Globus pallidus (tissue), 1 donor: ENCODE results near the gene MYO9A.
"Not testable (repeated sequence)": the region's sequence is repeated elsewhere in the genome, so short reads cannot be mapped to it uniquely, and the experiment has no call there.

ENCODE experiments used
- DNase-seq: peaks from one replicate; pipeline ENCODE4 v3.0.0-alpha.2; 2015; ENCODE audit warnings: low spot score

The MYO9A gene

DNA sequence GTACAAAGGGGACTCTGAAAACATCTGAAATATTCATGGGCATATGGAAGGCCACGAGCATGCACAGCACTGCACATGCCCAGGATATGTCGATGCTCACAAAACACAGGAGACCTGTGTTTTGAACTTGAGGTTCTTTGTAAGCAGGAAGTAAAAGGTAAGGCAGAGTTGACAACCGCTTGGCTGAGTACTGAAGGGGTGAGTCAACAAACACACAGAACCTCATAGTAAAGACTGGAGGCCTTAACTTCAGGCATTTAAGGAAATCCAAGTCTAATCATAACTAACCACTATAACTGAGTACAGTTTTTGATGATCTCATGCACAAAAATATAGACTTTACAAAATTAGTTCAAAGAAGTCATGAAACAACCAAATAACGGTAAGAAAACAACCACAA lies 80.6 kb downstream of the MYO9A start:
- no peak for DNase-seq

DNA sequence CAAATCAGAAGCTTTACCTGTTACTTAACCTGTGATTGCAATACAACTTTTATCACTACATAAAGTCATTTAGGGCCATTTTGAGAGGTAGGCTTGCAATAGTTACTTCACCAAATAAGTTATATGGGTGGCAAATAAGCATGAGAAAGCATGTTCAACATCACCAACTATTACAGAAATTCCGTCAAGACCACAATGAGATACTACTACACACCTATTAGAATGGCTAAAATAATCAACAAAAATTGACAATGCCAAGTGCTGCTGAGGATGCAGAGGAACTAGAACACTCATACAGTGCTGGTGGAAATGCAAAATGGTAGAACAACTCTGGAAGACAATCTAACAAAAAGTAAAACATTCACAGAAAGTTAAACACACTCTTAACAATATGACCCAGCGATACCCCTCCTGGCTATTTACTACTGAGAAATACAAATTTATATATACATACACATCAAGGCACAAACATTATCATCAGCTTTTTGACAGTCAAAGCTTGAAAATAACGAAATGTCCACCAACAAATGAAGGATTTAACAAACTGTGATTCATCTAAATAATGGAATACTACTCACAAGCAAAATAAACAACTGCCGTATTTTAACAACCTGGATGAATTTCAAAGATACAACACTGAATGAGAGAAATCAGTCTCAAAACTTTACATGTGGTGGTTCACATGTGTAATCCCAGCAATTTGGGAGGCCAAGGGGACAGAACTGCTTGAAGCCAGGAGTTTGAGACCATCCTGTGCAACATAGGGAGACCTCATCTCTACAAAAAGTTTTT lies 82.9 kb downstream of the MYO9A start:
- no peak for DNase-seq

DNA sequence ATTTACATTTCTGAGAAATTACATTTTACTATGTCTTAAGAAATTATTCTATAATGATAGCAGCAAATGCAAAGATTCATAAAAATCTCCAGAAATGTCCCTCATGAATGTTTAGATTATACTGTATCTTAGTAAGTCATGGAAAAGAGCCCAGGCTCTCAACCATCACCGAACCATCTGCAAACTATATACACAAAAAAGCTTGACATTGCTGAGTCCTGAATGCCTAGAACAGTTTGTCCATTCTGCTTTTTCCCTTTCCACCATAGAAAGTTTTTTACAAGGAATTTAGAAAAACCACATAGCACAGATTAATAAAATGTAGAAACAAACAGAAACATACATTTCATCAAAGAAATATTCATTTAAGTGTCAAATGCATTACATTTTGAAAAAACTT lies 83.6 kb downstream of the MYO9A start:
- DNase-seq, result no peak

DNA sequence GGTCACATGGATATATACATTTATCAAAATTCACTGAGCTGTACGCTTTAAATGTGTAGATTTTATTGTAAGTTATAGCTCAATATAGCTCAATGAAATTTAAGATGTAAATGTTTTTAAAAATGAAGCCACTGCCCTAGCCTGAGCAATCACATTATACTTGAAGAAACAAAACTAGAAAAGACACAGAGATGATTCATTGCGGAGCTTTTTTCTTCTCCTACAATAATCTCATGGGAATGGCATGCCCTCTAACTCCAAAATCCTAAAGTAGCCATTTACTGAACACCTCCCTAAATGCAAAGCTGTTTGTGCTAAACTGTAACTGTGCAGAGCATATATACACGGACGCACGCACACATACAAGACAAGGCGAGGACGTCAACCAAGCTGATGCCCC lies 84.2 kb downstream of the MYO9A start:
- no peak for DNase-seq

DNA sequence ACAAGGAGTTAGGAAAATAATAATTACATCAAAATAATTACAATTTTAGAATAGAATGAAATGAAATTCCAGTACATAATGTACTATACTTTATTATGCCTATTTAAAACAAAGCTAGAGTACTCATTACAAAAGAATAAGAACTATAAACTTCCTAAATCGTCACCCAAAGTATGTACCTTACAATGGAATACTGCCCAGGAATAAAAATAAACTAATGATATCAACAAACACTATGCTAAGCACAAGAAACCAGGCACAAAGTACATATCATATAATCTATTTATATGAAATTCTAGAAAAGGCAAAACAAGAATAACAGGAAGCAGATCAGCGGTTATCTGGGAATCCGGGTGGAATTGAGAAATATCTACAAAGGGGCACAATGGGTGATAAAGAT lies 84.7 kb downstream of the MYO9A start:
- DNase-seq, result no peak

DNA sequence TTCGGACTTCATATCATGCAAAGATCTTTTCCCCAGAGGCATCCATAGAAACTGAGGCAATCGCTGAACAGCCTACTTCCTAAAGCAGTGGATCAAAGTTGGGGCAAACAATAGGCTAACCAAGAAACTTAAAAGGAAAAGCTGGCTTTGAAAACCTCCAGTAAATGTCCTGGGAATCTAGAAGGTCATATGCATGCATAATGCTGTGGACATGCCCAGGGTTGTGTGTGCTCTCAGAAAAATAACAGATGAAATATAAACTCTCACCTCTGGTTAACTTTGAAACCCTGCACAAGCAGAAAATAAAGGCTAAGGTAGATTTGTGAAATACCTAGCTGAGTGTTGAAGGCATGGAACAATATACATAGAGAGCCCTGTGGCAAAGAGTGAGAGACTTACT lies 96.3 kb downstream of the MYO9A start:
- DNase-seq, result no peak

DNA sequence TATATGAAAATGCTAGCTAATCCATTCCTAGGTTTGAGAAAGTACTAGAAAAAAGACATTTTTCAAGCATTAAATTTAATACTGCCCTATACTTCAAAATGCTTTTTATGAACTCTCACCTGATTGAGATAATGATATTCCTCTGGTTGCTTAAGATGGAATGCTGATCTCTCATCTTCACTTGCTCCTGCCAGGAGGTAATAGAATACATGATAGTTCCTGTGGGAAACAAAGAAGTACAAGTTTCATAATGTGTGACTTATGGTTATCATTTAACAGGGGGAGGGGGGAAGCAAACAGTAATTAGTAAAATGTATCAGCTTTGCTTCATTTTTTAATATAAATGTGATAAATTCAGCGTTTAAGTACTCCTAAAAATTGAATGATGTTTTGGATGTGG lies 97.2 kb downstream of the MYO9A start:
- DNase-seq, result no peak

DNA sequence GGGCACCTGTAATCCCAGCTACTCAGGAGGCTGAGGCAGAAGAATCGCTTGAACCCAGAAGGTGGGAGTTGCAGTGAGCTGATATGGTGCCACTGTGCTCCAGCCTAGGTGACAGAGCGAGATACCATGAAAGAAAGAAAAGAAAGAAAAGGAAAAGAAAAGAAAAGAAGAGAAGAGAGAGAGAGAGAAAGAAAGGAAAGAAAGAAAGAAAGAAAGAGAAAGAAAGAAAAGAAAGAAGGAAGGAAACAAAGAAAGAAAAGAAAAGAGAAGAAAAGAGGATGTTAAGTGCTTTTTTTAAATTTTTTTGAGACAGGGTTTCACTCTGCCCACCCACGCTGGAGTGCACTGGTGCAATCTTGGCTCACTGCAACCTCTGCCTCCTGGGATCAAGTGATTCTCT lies 103.4 kb downstream of the MYO9A start:
- not testable (repeated sequence) for DNase-seq

DNA sequence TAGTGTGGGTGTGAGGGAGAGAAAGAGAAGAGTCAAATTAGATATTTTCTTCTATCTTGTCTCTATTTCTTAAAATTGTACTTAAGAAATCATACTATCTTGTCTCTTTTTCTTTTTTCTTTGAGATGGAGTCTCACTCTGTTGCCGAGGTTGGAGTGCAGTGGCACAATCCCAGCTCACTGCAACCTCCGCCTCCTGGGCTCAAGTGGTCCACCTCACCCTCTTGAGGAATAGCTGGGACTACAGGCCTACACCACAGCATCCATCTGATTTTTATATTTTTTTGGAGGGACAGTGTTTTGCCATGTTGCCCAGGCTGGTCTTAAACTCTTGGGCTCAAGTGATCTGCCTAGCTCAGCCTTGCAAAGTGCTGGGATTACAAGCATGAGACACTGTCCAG lies 104.2 kb downstream of the MYO9A start:
- no peak for DNase-seq

DNA sequence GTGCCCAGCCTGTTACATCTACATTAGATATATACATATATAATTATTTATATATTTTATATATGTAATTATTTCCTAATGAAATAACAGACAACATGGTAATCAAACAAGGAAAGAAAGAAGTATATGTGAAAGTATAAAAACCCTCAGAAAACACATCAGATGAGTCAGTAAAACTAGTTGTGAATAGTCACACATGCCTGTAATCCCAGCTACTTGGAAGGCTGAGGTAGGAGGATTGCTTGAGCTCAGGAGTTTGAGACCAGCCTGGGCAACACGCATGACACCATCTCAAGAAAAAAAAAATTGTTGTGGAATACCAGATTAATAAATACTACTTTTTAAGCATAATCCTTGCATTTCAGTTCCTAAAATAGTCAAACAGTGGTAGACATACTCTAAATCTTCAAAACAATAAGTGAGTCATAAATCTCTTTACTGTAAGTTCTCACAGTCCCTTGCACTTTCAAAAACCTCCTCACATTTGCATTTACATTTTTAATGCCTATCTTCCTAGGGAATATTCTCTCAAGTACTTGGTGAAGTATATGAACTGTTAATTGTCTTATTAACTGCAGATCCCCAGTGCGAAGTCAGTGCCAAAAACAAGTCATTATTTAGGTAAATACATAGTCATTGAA lies 106.5 kb downstream of the MYO9A start:
- DNase-seq, result no peak

DNA sequence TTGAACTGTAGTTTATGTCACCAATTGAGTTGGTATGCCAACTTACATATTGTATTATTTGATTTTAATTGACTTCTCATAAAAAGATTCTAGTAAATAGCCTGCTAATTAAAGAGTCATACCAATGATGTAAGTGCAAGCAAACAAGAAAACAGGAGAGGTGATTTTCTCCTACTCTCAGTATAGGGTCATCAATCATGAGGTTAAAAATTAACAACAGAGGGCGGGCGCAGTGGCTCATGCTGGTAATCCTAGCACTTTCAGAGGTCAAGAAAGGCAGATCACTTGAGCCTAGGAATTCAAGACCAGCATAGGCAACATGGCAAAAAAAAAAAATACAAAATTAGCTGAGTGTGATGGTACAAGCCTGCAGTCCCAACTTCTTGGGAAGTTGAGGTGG lies 108.7 kb downstream of the MYO9A start:
- DNase-seq, result no peak

DNA sequence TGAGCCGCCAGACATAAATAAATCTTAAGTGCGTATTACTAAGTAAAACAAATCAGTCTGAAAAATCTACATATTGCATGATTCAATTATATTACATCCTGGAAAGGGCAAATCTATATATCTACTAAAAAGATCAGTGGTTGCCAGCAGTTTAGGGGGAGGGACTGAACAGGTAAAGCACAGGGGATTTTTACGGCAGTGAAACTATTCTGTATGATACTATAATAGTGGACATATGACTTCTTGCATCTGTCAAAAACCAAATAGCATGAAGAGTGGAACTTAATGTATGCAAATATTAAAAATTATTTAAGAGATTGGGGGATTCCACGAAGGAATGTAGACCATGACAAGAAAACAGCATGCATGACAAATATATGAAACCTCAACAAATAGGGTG lies 111.6 kb downstream of the MYO9A start:
- DNase-seq, result no peak

DNA sequence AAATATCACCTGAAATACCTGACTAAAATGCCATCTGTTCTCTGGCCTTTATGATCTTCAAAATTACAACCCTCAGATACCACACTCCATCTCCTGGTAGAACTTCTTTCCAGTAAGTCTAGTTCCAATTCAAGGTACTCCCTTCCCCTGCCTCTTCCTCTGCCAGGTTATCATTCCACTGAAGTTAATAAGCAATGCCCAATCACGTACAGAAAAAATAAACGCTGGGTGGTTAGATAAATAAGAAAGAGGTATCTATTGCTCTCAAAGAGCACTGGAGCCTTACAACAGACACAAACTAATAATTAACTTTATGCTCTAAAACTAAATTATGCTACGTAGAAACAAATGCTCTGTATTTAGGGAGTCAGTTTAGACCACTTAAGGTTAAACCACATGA lies 112.5 kb downstream of the MYO9A start:
- no peak for DNase-seq

DNA sequence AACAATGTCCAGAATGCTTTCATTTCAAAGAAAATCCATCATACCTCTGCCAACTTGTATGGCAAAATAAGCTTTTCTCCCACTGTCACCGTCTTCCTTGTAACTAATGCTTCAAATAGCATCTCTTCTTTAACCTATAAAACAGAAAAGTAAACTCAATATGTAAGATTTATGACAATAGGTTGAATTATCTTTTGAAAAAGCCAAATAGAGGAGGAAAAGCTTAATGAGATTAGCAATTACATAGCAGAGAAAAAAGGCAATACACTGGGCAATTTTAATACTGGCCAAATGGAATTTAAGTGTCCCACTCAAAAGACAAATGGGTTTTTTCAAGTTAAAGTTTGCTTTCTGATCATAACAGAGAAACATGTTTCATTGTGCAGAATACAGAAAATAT lies 118.1 kb downstream of the MYO9A start:
- no peak for DNase-seq

DNA sequence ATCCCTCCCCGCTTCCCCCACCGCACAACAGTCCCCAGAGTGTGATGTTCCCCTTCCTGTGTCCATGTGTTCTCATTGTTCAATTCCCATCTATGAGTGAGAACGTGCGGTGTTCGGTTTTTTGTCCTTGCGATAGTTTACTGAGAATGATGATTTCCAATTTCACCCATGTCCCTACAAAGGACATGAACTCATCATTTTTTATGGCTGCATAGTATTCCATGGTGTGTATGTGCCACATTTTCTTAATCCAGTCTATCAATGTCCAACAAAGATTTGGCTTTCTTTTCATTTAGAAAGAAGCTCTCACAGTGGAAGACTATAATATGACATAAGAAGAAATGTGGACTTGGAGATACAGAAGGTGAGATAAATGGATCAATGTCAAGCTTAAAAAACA lies 119.2 kb downstream of the MYO9A start:
- DNase-seq, result not testable (repeated sequence)

DNA sequence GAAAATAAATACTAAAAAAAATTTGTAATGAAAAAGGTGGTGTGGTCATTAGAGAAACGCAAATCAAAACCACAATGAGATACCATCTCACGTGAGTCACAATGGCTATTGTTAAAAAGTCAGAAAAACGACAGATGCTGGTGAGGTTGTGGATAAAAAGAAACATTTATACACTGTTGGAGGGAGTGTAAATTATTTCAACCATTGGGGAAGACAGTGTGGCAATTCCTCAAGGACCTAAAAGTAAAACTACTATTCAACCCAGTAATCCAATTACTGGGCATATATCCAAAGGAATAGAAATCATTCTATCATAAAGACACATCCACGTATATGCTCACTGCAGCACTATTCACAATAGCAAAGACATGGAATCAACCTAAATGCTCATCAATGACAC lies 120.3 kb downstream of the MYO9A start:
- DNase-seq, result no peak

DNA sequence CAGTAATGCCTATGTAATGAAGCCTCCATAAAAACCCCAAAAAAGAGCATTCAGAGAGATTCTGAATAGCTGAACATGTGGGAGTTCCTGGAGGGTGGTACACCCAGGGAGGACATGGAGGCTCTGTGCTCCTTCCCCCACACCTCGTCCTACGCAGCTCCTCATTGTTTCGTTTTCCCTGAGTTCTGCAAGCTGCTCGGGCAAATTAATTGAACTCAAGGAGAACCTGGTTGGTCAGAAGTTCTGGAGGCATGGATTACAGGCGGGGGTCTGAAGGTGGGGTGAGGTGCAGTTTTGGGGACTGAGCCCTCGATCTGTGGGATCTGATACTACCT lies 142.2 kb downstream of the MYO9A start:
- no peak for DNase-seq

DNA sequence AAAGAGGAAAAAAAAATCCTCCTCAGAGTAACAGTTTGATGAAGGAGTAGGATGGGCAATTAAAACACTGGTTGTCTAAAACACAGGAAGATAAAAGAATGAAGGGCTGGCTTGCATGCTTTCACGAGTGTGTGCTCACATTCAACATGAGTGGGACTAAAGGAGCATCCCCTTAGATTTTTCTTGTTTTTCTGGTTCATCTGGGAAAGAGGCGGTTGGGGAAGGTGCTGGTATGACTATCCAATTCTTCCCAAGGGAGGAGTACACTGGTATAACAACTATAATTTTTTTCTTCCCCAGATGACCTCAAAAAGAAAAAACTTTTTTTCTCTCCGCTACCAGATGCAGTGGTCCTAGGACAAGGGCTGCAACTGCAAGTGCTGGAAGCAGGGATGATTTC lies 143.7 kb downstream of the MYO9A start:
- no peak for DNase-seq

DNA sequence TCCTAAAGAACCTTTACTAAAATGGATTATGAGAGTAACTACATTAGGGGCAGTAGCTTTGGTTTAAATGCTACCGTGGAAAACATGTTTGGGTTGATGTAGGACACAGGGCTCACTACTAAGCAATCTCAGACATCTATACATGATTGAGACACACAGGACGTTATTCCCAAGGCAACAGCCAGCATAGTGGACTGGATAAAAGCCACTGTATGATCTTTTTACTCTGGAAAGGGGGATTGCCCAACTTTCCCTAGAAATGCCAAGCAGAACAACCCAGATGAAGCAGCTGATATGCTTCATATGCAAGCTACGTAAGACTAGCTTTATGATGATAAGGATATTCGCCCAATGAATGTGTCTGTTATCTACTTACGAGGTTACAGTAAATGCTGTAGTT lies 144.6 kb downstream of the MYO9A start:
- no peak for DNase-seq

DNA sequence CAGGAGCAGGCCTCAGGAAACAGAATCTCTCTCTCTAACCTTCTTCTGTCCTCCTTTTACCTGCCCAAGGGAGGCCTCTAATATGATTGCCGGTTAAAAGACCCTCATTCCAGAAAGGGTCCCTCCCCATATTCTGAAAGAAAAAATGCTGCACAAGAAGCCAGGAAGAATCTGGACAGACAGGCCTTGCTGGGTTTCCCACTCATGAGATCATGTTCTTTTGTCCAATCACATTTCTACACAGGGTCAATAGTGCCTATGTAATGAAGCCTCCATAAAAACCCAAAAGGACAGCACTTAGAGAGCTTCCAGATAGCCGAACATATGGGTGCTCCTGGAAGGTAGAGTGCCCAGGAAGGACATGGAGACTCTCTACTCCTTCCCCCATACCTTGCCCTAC lies 146.0 kb downstream of the MYO9A start:
- no peak for DNase-seq

DNA sequence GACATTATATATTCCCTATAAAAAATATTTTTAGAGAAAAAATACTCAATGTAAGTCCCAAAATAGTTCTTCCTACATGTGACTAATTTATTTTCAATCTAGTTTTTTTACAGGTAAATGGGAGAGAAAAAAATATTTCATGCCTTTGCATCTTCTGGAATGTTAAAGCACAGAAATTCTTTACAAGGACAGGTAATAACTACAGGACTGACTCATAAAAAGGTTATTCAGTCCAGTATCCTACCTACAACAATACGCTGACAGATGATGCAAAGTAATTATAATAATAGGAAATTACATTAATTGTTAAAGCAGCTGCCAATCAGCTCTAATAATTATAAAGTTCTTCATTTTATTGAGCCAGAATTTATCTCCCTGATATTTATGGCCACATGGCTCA lies 147.5 kb downstream of the MYO9A start:
- DNase-seq, result no peak

DNA sequence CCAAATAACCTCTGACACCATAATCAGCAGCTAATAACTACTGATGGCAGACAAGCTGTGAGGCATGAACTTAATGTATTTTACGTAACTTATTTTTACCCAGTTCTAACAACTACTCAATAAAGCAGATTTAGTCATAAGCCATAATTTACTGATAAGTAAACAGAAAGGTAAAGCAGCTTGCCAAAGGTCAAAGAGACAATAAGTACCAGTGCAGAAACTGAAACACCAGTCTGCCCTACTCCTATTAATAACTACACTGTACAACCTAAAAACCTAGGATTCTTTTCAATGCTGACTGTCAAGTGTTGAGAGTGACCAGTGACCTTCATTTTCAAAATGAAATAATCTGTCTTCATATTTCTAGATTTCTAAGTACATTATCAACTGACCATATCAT lies 155.4 kb downstream of the MYO9A start:
- DNase-seq, result no peak

DNA sequence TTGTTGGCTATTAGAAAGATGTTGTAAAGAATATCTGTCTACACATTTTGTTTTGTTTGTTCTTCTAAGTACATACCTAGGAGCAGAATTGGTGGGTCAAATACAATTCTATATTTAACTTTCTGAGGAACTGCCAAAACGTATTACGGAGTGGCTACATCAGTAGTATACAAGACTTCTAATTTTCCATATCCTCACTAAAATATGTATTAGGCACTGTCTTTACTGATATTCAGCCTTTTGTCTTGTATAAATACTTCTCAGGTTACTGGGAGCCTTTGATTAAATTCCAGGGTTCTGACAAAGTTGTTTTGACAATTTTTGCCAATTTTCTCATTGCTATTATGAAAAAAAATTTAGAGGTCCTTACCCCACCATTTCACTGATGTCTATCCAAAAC lies 160.9 kb downstream of the MYO9A start:
- DNase-seq, result no peak

DNA sequence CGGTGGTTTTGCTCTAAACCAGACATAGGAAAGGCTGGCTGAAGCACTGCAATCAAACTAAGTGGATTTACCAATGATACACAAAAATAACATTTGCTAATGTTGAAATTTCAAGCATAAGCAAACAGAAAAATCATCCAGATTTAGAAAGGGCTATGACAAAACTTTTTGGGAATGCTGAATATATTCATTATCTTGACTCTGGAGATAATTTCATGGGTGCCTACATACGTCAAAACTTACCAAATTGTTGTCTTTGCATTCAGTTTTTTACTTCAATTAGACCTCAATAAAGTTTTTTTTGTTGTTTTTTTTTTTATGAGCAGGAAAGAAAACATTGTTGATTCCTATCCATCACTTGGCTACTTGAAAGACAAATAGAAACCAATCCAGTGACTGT lies 166.8 kb downstream of the MYO9A start:
- DNase-seq, result no peak
